HAP-1 (cell line): Measurements from ENCODE around the gene CD99.
"Not testable (repeated sequence)": the region's sequence is repeated elsewhere in the genome, so short reads cannot be mapped to it uniquely, and the experiment has no call there.

Experiments used
- DNase-seq, 2 experiments: peaks; one replicate each; pipeline ENCODE4 v3.0.0-alpha.2; 2016 to 2020; ENCODE audit warnings: low spot score in 2 of 2
- H3K27me3 ChIP-seq: fragments of 250-450 bp; sonication (Bioruptor Pico); 2 replicates; pipeline ENCODE4 v1.5.1; 2020; ENCODE audit warnings: low read depth, mild to moderate bottlenecking, moderate library complexity
- H3K36me3 ChIP-seq: fragments of 250-450 bp; sonication (Bioruptor Pico); replicated peaks from 2 replicates; pipeline ENCODE4 v1.5.1; 2020; ENCODE audit warnings: mild to moderate bottlenecking
- H3K4me1 ChIP-seq: fragments of 250-450 bp; sonication (Bioruptor Pico); 2 replicates; pipeline ENCODE4 v1.5.1; 2020; ENCODE audit warnings: mild to moderate bottlenecking
- H3K4me3 ChIP-seq: fragments of 250-450 bp; sonication (Bioruptor Pico); 2 replicates; pipeline ENCODE4 v1.5.1; 2020; ENCODE audit warnings: mild to moderate bottlenecking, moderate library complexity
- H3K9me3 ChIP-seq: fragments of 250-450 bp; sonication (Bioruptor Pico); 2 replicates; pipeline ENCODE4 v1.5.1; 2020; ENCODE audit warnings: mild to moderate bottlenecking, moderate library complexity
- in situ Hi-C: fragments of 300-500 bp; cut with MboI; formaldehyde crosslinking; loops from 3 replicates; pipeline ENCODE4 v1.14.3; 2020; ENCODE audit warnings: low sequenced_read_pairs, inconsistent platforms, mixed read lengths

CD99 gene

DNA sequence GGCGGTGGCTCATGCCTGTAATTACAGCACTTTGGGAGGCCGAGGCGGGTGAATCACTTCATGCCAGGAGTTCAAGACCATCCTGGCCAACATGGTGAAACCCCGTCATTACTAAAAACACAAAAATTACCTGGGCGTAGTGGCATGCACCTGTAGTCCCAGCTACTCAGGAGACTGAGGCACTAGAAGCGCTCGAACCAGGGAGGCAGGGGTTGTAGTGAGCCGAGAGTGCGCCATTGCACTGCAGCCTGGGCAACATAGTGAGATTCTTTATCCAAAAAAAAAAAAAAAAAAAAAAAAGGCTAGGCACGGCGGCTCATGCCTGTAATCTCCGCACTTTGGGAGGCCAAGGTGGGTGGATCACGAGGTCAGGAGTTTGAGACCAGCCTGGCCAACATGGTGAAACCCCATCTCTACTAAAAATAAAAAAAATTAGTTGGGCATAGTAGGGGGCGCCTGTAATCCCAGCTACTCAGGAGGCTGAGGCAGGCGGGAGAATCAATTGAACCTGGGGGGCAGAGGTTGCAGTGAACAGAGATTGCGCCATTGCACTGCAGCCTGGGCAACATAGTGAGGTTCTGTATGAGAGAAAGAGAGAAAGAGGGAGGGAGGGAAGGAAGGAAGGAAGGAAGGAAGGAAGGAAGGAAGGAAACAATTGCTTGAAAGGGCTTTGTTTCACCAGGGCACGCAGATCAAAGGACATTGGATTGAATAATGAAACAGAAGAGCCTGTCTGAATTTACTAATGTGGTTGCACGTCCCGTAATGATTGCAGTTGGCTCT is 73.9 kb downstream of the CD99 start:
- H3K4me1 ChIP-seq, H3K9me3 ChIP-seq, H3K27me3 ChIP-seq, H3K36me3 ChIP-seq, in situ Hi-C loops, DNase-seq, H3K4me3 ChIP-seq: not testable (repeated sequence)

DNA sequence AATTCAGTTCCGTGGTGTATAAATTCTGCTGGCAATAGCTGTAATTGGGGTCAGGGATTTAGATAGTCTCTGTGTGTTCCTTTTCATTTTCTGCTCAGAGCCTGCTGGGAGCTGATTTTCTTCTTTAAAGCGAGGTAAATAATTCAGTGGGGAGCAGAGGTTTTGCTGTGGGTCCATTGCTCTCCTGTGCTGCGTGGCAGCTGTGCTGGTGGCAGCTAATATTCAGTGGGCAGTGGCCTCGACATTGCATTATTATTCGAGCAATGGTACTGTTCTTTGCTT is 74.4 kb downstream of the CD99 start:
- Histone ChIP-seq H3K4me3 (no peak overlapping the region), H3K4me1 (peaks cover 8% of the 10 kb centered on the region), H3K36me3 (no peaks in the 10 kb centered on the region), H3K27me3 (no peaks in the 10 kb centered on the region), H3K9me3 (no peaks in the 10 kb centered on the region)
- in situ Hi-C loops: no loop called here
- no peak for DNase-seq

DNA sequence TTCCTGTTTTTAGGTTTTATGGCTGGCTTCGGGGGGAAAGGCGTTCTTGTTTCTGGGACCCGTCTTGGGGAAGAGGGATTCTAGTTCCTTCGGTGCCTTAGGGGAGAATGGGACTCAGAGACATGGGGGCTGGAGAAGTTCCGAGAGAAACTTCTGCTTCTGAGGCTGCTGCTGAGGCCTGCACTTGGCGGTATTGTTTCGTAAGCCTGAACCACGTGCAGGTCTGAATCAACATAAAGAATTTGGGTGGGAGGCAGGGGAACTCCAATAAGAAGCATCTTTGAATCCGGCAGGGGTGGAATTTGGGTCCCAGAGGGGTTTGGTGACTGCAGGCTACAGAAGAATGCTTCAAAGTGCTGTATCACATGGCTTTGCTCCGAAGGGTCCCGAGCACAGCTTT is 75.8 kb downstream of the CD99 start:
- in situ Hi-C loops: no loop called here
- H3K27me3 ChIP-seq: no peaks in the 10 kb centered on the region
- no peak for DNase-seq
- no peaks in the 10 kb centered on the region for H3K9me3 ChIP-seq
- H3K4me3 ChIP-seq: no peak overlapping the region
- peaks cover 8% of the 10 kb centered on the region for H3K4me1 ChIP-seq
- no peaks in the 10 kb centered on the region for H3K36me3 ChIP-seq

DNA sequence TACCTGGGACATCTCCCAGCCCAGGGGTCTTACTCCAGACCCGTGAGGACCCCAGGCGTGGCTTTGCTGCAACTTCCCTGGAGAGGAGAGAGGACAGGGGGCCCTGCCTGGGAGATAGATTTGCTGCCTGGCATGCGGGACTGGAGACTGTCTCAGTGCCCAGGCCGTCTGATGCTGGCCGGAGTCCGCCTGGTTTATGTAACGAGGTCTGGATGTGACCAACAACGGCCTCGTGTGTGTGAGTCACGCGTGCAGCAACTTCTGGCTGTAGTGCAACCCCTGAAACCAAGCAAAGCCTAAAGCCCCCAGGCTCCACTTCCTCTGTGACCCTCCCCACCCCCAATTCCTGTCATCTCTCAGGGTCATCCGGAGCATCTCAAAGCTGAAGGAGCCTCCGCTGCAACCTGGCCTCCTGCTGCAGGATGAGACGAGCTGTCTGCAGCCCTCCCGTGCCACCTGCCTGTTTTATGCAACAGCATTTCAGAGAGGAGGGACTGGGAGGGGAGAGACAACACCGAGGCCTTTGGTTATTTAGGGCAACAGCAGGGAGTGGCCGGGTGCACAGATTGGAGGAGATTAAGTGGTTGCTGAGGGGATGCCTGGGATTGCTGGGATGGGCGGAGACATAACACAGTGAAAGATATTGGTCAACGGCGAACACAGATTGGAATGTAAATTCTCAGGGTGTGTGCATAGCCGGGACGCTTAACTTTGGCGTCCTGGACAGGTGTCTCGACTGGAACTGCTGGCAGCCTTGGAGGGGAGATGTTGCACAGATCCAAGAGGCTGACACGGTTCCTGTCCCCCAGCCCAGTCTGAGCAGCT is 76.7 kb downstream of the CD99 start:
- in situ Hi-C loops: no loop called here

DNA sequence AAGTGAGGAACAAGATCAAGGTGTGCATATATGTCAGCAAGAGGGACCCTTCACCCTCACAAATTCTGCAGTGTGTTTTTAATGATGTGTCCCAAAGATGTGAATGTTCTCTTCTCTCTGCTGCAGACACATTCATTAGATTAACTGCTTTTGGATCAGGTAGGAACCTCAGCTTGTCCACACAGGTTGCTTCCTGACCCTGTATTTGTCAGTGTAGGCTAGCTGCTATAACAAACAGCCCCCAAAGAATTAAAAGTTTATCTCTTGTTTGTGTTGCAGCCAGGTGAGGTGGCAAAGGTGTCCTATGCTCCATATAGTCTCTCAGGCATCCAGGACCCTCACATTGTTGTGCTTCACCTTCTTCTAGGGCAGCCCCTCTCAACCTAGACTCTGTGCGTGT is 78.5 kb downstream of the CD99 start:
- no peak for DNase-seq
- Histone ChIP-seq H3K4me3 (no peak overlapping the region), H3K27me3 (peaks cover 3% of the 10 kb centered on the region; the same call in 1 of the 2 replicates), H3K4me1 (peaks cover 8% of the 10 kb centered on the region), H3K9me3 (no peaks in the 10 kb centered on the region), H3K36me3 (no peaks in the 10 kb centered on the region)
- in situ Hi-C loops: no loop called here

More for the DNA sequence above, 76.7 kb downstream of the CD99 start:
- H3K9me3 ChIP-seq: no peaks in the 10 kb centered on the region
- H3K27me3 ChIP-seq: no peaks in the 10 kb centered on the region
- no peak overlapping the region for H3K4me3 ChIP-seq
- H3K4me1 ChIP-seq: peaks cover 8% of the 10 kb centered on the region
- peak; percentile 72 to 78 for DNase-seq
- no peaks in the 10 kb centered on the region for H3K36me3 ChIP-seq

DNA sequence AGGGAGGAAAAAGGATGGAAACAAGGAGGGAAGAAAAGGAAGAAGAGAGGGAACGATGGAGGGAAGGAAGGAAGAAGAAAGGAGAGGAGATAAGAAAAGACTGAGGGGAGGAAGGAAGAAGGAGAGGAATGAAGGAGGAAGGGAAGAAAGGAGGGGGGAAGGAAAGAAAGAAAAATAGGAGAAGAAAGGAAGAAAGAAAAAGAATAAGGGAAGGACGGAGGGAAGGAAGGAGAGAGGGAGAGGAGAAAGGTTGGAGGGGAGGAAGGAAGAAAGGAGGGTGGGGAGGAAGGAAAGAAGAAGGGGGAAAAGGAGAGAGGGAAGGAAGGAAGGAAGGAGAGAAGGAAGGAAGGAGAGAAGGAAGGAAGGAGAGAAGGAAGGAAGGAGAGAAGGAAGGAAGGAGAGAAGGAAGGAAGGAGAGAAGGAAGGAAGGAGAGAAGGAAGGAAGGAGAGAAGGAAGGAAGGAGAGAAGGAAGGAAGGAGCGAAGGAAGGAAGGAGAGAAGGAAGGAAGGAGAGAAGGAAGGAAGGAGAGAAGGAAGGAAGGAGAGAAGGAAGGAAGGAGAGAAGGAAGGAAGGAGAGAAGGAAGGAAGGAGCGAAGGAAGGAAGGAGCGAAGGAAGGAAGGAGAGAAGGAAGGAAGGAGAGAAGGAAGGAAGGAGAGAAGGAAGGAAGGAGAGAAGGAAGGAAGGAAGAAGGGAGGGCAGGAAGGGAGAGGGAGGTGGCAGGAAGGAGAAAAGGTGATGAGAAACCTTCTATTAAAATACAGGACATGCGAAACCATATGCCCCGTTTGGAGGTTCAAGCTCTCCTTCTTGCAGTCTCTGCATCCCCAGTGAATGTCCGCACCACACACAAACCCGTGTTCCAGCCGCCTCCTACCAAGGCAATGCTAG is 82.3 kb downstream of the CD99 start:
- DNase-seq, H3K9me3 ChIP-seq, H3K4me3 ChIP-seq, H3K4me1 ChIP-seq, in situ Hi-C loops, H3K36me3 ChIP-seq, H3K27me3 ChIP-seq: not testable (repeated sequence)

DNA sequence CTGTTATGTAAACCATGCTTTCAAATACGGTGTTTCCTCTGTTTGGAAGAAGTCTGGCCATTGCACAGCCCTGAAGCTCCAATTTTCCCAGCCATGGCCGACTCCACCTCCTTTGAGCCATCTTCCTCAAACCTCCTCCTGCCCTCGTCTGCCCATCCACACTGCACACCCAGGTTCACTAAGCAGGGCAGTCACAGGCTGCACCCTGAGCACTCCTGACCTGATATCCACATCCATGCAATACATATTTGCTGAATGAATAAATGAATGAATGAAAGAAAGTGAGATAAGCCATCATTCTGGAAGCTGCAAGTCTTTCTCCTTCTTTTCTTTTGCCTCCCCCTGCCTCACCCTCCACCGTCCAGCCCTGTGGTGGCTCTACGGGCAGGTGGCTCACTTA is 83.0 kb downstream of the CD99 start:
- H3K4me1 ChIP-seq: no peaks in the 10 kb centered on the region
- in situ Hi-C loops: no loop called here
- no peak for DNase-seq

DNA sequence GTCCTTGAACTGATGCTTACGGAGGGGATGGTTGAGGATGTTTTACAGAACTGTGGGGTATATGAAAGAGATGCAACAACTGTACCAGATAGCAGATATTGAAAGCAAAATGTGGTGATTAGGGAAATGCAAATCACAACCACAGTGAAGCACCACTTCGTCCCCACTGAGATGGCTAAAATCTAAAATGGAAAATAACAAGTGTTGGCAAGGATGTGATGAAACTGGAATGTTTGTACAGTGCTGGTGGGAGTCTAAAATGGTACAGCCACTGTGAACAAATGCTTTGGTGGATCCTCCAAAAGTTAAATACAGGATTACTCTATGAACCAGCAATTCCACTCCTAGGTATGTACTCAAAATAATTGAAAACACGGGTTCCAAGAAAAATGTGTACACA is 83.7 kb downstream of the CD99 start:
- Histone ChIP-seq H3K36me3 (no peaks in the 10 kb centered on the region), H3K4me1 (no peaks in the 10 kb centered on the region)

More for the DNA sequence above, 83.0 kb downstream of the CD99 start:
- no peaks in the 10 kb centered on the region for H3K9me3 ChIP-seq
- H3K27me3 ChIP-seq: peaks cover 3% of the 10 kb centered on the region; the same call in 1 of the 2 replicates
- H3K36me3 ChIP-seq: no peaks in the 10 kb centered on the region
- H3K4me3 ChIP-seq: no peak overlapping the region

DNA sequence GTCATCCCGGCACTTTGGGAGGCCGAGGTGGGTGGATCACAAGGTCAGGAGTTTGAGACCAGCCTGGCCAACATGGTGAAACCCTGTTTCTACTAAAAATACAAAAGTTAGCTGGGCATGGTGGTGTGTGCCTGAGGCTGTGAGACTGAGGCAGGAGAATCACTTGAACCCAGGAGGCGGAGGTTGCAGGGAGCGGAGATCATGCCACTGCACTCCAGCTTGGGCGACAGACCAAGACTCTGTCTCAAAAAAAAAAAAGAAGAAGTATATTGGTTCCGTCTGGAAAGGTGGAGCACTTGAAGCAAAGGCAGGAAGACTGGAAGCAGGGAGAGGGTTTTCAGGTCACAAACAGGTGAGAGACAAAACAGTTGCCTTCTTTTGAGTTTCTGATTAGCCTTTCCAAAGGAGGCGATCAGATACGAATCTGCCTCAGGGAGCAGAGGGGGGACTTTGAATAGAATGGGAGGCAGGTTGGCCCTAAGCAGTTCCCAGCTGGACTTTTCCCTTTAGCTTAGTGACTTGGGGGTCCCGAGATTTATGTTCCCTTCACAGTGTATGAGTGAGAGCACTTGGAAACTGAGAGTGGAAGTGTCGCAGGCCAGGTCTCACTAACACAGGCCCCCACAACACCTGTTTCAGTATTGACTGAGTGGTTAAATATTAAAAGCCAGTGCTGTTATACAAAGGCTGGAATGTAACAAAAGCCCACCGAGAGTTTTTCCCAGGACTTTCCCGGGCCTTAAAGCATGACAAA is 89.6 kb downstream of the CD99 start:
- DNase-seq, H3K27me3 ChIP-seq, in situ Hi-C loops, H3K9me3 ChIP-seq, H3K4me1 ChIP-seq, H3K36me3 ChIP-seq, H3K4me3 ChIP-seq: not testable (repeated sequence)

More for the DNA sequence above, 83.7 kb downstream of the CD99 start:
- H3K9me3 ChIP-seq: no peaks in the 10 kb centered on the region
- DNase-seq: no peak
- H3K4me3 ChIP-seq: no peak overlapping the region
- in situ Hi-C loops: no loop called here
- peaks cover 3% of the 10 kb centered on the region; the same call in 1 of the 2 replicates for H3K27me3 ChIP-seq

DNA sequence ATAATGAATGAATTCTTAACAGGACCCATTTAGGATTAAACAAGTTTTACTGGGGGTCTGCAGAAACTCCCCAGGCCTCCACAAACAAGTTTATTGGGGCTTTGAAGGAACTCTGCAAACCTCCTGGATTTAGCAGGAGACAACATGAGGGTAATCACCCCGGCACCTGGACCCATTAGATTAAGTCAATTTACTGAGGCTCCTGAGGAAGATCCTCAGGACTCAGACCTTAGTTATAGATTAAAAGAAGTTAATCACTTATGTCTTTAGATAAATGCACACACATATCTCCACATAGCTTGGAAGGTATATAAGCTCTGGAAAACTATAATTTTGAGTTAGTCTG is 90.1 kb downstream of the CD99 start:
- no peak overlapping the region for H3K4me3 ChIP-seq
- H3K9me3 ChIP-seq: no peaks in the 10 kb centered on the region
- H3K4me1 ChIP-seq: no peaks in the 10 kb centered on the region
- H3K27me3 ChIP-seq: no peaks in the 10 kb centered on the region
- no peak for DNase-seq
- in situ Hi-C loops: no loop called here
- no peaks in the 10 kb centered on the region for H3K36me3 ChIP-seq

DNA sequence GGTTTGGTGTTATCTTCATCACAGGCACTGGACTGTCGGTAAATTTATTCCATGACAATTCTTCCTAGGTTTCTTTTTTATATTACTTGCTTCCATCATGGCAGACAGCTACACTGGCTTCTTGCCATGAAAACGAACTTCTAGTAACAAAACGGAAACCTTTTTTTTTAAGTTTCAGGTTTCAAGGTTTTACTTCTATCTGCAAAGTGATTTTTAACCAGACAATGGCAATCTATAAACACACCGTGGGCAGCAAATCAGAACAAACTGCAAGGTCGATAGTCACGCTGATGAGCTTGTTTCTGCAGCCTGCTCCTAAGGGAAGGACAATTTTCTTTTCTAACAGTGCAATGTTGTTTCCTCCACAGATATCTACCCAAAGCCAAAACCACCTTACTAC is 90.6 kb downstream of the CD99 start:
- Histone ChIP-seq H3K9me3 (no peaks in the 10 kb centered on the region), H3K4me1 (no peaks in the 10 kb centered on the region), H3K27me3 (no peaks in the 10 kb centered on the region), H3K36me3 (no peaks in the 10 kb centered on the region), H3K4me3 (no peak overlapping the region)
- DNase-seq: no peak
- in situ Hi-C loops: no loop called here

DNA sequence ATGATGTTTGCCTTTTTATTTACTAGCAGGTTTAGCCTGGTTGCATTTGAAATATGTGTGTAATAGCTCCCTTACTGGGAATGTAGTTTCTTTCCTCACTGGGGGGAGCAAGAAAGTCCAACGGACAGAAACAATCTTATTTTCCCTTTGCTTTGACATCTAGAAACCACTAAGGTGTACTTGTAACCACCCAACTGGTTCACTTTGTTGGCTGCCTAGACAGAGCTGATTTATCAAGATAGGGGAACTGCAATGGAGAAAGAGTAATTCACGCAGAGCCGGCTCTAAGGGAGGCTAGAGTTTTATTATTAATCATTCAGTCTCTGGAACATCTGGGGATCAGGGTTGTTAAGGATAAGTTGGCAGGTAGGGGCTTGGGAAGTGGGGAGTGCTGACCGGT is 91.1 kb downstream of the CD99 start:
- H3K4me3 ChIP-seq: no peak overlapping the region
- DNase-seq: no peak
- no peaks in the 10 kb centered on the region for H3K27me3 ChIP-seq
- in situ Hi-C loops: no loop called here
- no peaks in the 10 kb centered on the region for H3K4me1 ChIP-seq
- no peaks in the 10 kb centered on the region for H3K9me3 ChIP-seq
- H3K36me3 ChIP-seq: no peaks in the 10 kb centered on the region

DNA sequence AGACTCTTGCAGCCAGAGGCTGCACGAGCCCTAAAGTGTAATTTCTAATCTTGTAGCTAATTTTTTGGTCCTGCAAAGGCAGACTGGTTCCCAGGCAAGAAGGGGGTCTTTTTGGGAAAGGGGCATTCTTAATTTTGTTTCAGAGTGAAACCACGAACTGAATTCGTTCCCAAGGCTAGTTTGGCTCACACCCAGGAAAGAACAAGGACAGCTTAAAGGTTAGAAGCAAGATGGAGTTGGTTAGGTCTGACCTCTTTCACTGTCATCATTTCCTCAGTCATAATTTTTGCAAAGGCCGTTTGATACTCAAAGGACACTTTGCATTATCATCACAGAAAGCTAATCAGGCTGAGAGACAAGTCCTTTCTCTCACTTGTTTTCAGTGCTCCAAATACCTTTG is 91.7 kb downstream of the CD99 start:
- no peaks in the 10 kb centered on the region for H3K27me3 ChIP-seq
- no peak for DNase-seq
- no peaks in the 10 kb centered on the region for H3K36me3 ChIP-seq
- no peak overlapping the region for H3K4me3 ChIP-seq
- H3K4me1 ChIP-seq: no peaks in the 10 kb centered on the region
- in situ Hi-C loops: no loop called here
- H3K9me3 ChIP-seq: no peaks in the 10 kb centered on the region
